SHP77 treated with DMSO at 0.1 percent for 48 hours (cell line): ENCODE measurements around the gene GSTA5.
"Not testable (repeated sequence)": the region's sequence is repeated elsewhere in the genome, so short reads cannot be mapped to it uniquely, and the experiment has no call there.

ENCODE experiments used
- DNase-seq: peaks from one replicate; lab custom pipeline; 2025; lab: John Stamatoyannopoulos, UW

The GSTA5 gene

DNA sequence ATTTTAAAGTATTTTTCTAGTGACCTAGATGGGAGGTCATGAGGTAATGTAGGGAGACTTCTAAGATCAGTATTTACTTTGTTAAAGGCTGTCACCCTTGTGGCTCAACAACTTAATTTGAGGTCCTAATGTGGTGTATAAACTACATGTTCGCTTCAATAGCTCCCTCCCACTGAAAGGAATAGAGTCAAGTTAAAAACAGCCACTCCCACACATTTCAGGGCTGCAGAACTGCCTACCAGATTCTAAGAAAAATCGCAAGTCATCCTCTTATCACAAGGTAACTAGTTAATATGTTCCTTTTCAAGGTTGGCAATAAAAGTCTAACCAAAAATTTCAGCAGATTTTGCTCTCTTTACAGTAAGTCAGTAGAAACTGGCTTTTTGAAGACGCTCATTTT is 52.1 kb downstream of the GSTA5 start:
- DNase-seq: no peak

DNA sequence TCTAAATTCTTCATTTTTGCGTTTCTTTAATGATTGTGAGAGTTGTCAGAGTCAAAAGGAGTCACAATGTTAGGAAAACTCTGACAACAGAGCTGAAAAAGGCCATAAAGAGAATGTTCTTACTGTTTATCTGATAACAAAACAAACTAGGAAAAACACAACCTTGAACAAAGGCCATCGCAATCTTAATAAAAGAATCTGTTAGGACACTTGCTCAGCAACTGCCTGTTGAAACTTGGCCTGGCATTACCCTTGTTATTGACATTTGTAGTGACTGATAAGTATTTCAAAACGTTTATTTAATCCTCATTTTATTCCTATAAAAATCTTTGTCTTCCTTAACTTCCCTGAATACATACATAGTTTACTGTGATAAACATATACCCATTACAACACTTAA is 52.7 kb downstream of the GSTA5 start:
- DNase-seq: no peak

DNA sequence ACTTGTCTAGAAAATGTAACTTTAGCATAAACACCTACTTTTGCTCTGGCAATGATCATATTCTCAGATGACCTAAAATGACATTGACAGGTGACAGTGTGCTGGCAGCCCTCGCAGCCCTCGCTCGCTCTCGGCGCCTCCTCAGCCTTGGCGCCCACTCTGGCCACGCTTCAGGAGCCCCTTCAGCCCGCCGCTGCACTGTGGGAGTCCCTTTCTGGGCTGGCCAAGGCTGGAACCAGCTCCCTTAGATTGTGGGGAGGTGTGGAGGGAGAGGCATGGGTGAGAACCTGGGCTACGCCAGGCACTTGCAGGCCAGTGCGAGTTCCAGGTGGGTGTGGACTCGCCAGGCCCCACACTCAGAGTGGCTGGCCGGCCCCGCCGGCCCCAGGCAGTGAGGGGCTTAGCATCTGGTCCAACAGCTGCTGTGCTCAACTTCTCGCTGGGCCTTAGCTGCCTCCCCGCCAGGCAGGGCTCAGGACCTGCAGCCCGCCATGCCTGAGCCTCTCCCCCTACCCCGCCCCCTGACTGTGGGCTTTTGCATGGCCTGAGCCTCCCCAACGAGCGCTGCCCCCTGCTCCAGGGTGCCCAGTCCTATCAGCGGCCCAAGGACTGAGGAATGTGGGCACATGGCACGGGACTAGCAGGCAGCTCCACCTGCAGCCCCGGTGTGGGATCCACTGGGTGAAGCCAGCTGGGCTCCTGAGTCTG is 54.2 kb downstream of the GSTA5 start:
- no peak for DNase-seq

GRCh38 chr6:52782696-52783274 is 57.8 kb downstream of the GSTA5 start:
- not testable (repeated sequence) for DNase-seq

- not testable (repeated sequence) for DNase-seq
Measured at GRCh38 chr6:52782209-52782608, 58.4 kb downstream of the GSTA5 start.
